HG03439 (cell line): ENCODE data around the gene PCMTD2.
"Not testable (repeated sequence)": the region's sequence is repeated elsewhere in the genome, so short reads cannot be mapped to it uniquely, and the experiment has no call there.

ENCODE experiments used
- ATAC-seq: cut with Tn5 transposase; IDR thresholded peaks from one replicate; pipeline ENCODE4 v1.9.1; 2021; ENCODE audit warnings: mild to moderate bottlenecking, moderate library complexity; ENCODE audit not compliant: unreplicated experiment

The PCMTD2 gene

GRCh38 chr20:64223526-64224067 lies 32.0 kb upstream of the PCMTD2 start:
- ATAC-seq: no peak

- ATAC-seq: no peak
These were observed 31.0 kb upstream of the PCMTD2 start for GRCh38 chr20:64224351-64225170.

GRCh38 chr20:64225171-64225595 lies 30.4 kb upstream of the PCMTD2 start:
- ATAC-seq: no peak

GRCh38 chr20:64225828-64226598 lies 29.5 kb upstream of the PCMTD2 start:
- ATAC-seq: no peak

- ATAC-seq: no peak
These were observed 28.6 kb upstream of the PCMTD2 start for GRCh38 chr20:64226686-64227580.

- no peak for ATAC-seq
These were observed 27.4 kb upstream of the PCMTD2 start for GRCh38 chr20:64228086-64228653.

GRCh38 chr20:64228751-64229506 lies 26.6 kb upstream of the PCMTD2 start:
- ATAC-seq: no peak

- ATAC-seq: no peak
These were observed 26.0 kb upstream of the PCMTD2 start for GRCh38 chr20:64229507-64230061.

- no peak for ATAC-seq
These were observed 24.9 kb upstream of the PCMTD2 start for GRCh38 chr20:64230461-64231145.

- ATAC-seq: no peak
These were observed 23.7 kb upstream of the PCMTD2 start for GRCh38 chr20:64231621-64232550.

- ATAC-seq: no peak
These were observed 22.8 kb upstream of the PCMTD2 start for GRCh38 chr20:64232794-64233193.

GRCh38 chr20:64233725-64234124 lies 21.8 kb upstream of the PCMTD2 start:
- ATAC-seq: no peak

- no peak for ATAC-seq
These were observed 21.2 kb upstream of the PCMTD2 start for GRCh38 chr20:64234291-64234791.

- not testable (repeated sequence) for ATAC-seq
These were observed 20.5 kb upstream of the PCMTD2 start for GRCh38 chr20:64234921-64235565.

- ATAC-seq: no peak
These were observed 19.1 kb upstream of the PCMTD2 start for GRCh38 chr20:64236137-64237088.

- no peak for ATAC-seq
These were observed 18.2 kb upstream of the PCMTD2 start for GRCh38 chr20:64237316-64237715.
